Endothelial cell of umbilical vein (primary cell): Measurements from ENCODE around the gene USP36. TPM values are rescaled to one million over a fixed set of nuclear protein-coding genes. Genes with fewer than 3 reads are reported as not detected.
"Not testable (repeated sequence)": the region's sequence is repeated elsewhere in the genome, so short reads cannot be mapped to it uniquely, and the experiment has no call there.

Experiments
- BruUV-seq: library from RNA; stranded (reverse); fragments of 400-500 nt; replicated peaks from 2 replicates; lab custom pipeline; 2021; lab: Mats Ljungman, UMichigan
- CTCF ChIA-PET: fragments of 300-600, 350-600 bp; sonication (Branson Sonifier 250); formaldehyde crosslinking; loops from one replicate; lab custom pipeline; 2021; ENCODE audit warnings: antibody characterized with exemption, inconsistent platforms; lab: Charles Lee
- POLR2A ChIA-PET: fragments of 300-600, 350-600 bp; sonication (Branson Sonifier 250); formaldehyde crosslinking; loops from one replicate; lab custom pipeline; 2021; ENCODE audit warnings: antibody characterized with exemption, inconsistent platforms; lab: Charles Lee
- DNase-seq: peaks from one replicate; pipeline ENCODE4 v3.0.0-alpha.2; 2011; ENCODE audit warnings: low read depth, low spot score
- FAIRE-seq: peaks from 2 replicates; lab custom pipeline; 2011; peaks lifted over from hg19 to GRCh38; lab: Jason Lieb, UNC
- H2AFZ ChIP-seq: 2 replicates; pipeline ENCODE4 v1.6.0; 2012; ENCODE audit warnings: low read depth, low read length, control low read depth, inconsistent platforms
- H3K27ac ChIP-seq: 2 replicates; pipeline ENCODE4 v1.5.1; 2011; ENCODE audit warnings: low read depth, mild to moderate bottlenecking, control low read depth, low read length, moderate library complexity; ENCODE audit not compliant: insufficient read depth
- H3K27me3 ChIP-seq, 2 experiments: 2 replicates each; pipeline versions ENCODE4 v1.6.0 to v1.6.1; 2011; ENCODE audit warnings: low read length in 2 of 2, mixed read lengths in 1 of 2; ENCODE audit not compliant: control insufficient read depth in 2 of 2, insufficient read depth in 2 of 2
- H3K36me3 ChIP-seq, 2 experiments: 2 replicates in 1 of 2; 3 replicates in 1 of 2; pipeline ENCODE4 v1.5.1; 2011; ENCODE audit warnings: low read length in 2 of 2, mild to moderate bottlenecking in 1 of 2, moderate library complexity in 1 of 2; ENCODE audit not compliant: control insufficient read depth in 2 of 2, insufficient read depth in 2 of 2; ENCODE audit errors: extremely low read depth in 1 of 2
- H3K4me1 ChIP-seq: 3 replicates; pipeline ENCODE4 v1.5.1; 2011; ENCODE audit warnings: mild to moderate bottlenecking, low read length; ENCODE audit not compliant: control insufficient read depth, insufficient read depth; ENCODE audit errors: extremely low read depth
- H3K4me2 ChIP-seq: 2 replicates; pipeline ENCODE4 v1.6.1; 2011; ENCODE audit warnings: low read length, control low read depth, mixed read lengths; ENCODE audit not compliant: insufficient read depth
- H3K4me3 ChIP-seq, 3 experiments: fragments of 200-600 bp in 1 of 3; sonication (generic), shearing (Covaris generic) in 1 of 3; replicated peaks in 1 of 3; 2 replicates each; pipeline ENCODE4 v1.5.1; 2011 to 2016; ENCODE audit warnings: control low read depth in 3 of 3, low read length in 3 of 3, mild to moderate bottlenecking in 2 of 3, inconsistent platforms in 1 of 3, low read depth in 1 of 3, moderate library complexity in 1 of 3; ENCODE audit not compliant: insufficient read depth in 1 of 3
- H3K79me2 ChIP-seq: 2 replicates; pipeline ENCODE4 v1.6.0; 2012; ENCODE audit warnings: low read length, inconsistent platforms; ENCODE audit not compliant: control insufficient read depth, insufficient read depth
- H3K9ac ChIP-seq: replicated peaks from 2 replicates; pipeline ENCODE3; 2011; ENCODE audit warnings: low read length, control low read depth; ENCODE audit not compliant: insufficient read depth; ENCODE audit errors: extremely low read depth
- H3K9me1 ChIP-seq: replicated peaks from 3 replicates; pipeline ENCODE4 v1.6.0; 2011; ENCODE audit warnings: mild to moderate bottlenecking, low read length; ENCODE audit not compliant: control insufficient read depth, insufficient read depth; ENCODE audit errors: extremely low read depth
- H3K9me3 ChIP-seq: replicated peaks from 2 replicates; pipeline ENCODE4 v1.5.1; 2012; ENCODE audit warnings: low read length, inconsistent platforms; ENCODE audit not compliant: control insufficient read depth, insufficient read depth
- H4K20me1 ChIP-seq: replicated peaks from 2 replicates; pipeline ENCODE3; 2011; ENCODE audit warnings: mild to moderate bottlenecking, low read length; ENCODE audit not compliant: control insufficient read depth, insufficient read depth; ENCODE audit errors: extremely low read depth
- MYC ChIP-seq: IDR thresholded peaks from one replicate; pipeline ENCODE4 v1.6.1; 2011; ENCODE audit warnings: mild to moderate bottlenecking, low read depth, low read length
- POLR2AphosphoS5 ChIP-seq: IDR thresholded peaks from 2 replicates; pipeline ENCODE4 v1.6.1; 2012; ENCODE audit warnings: low read depth, mild to moderate bottlenecking, control low read depth, low read length, moderate library complexity; ENCODE audit not compliant: insufficient read depth
- dilution Hi-C: fragments of 300-500 bp; cut with MboI; formaldehyde crosslinking; loops from one replicate; pipeline ENCODE4 v1.15.0; 2019; ENCODE audit warnings: low sequenced_read_pairs; ENCODE audit not compliant: extremely low pct_ligation_motif_present
- intact Hi-C: fragments of 100-400 bp; cut with micrococcal nuclease; formaldehyde crosslinking; loops from one replicate; pipeline ENCODE4 v1.10.0; 2022
- polyA plus RNA-seq, 4 experiments: library from polyadenylated mRNA; depleted of rRNA in 3 of 4; stranded (reverse) in 3 of 4; unstranded in 1 of 4; fragments of >200 nt; gene quantifications; 2 replicates each; pipeline versions ENCODE4 v1.2.1 to v1.2.3, GENCODE V29; 2011 to 2012; ENCODE audit warnings: missing spikeins in 1 of 4
- total RNA-seq: library from RNA; stranded (reverse); gene quantifications from 2 replicates; pipeline ENCODE4 v1.2.3, GENCODE V29; 2021
- TF ChIP-seq, protein P1 (sequence below): IDR thresholded peaks from 2 replicates; pipeline ENCODE4 v1.6.1; 2011; ENCODE audit not compliant: insufficient read depth, insufficient read length

USP36 gene
- total and polyA plus RNA-seq, 2 donors (not counting 3 experiments of a cell fraction or from before 2014, with no cell fraction given), result 29.8 to 46.6 TPM

- intact Hi-C loops (no loop called here), dilution Hi-C loops (no loop called here)
- ChIA-PET POLR2A (no interaction called here), CTCF (no interaction called here)
- BruUV-seq, result no TSS peak
- no peak for DNase-seq
- no peak for TF ChIP-seq POLR2AphosphoS5
- no peak for TF ChIP-seq MYC
- TF ChIP-seq, protein P1, sequence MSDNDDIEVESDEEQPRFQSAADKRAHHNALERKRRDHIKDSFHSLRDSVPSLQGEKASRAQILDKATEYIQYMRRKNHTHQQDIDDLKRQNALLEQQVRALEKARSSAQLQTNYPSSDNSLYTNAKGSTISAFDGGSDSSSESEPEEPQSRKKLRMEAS, result no peak
- H3K9me3 ChIP-seq, result no peaks in the 10 kb centered on the region
- no peaks in the 10 kb centered on the region for H4K20me1 ChIP-seq
- H3K9ac ChIP-seq, result no peak overlapping the region
- H3K4me2 ChIP-seq, result no peak overlapping the region
- no peak for FAIRE-seq
- H3K79me2 ChIP-seq, result peaks cover 6% of the 10 kb centered on the region
- no peaks in the 10 kb centered on the region for H3K36me3 ChIP-seq
- no peaks in the 10 kb centered on the region for H3K9me1 ChIP-seq
- H3K4me3 ChIP-seq, result no peak overlapping the region
- peaks cover 9% of the 10 kb centered on the region for H3K4me1 ChIP-seq
- H3K27me3 ChIP-seq, result no peaks in the 10 kb centered on the region
- no peak overlapping the region for H3K27ac ChIP-seq
- no peak overlapping the region for H2AFZ ChIP-seq
Observed at GRCh38 chr17:78751447-78752161, 89.0 kb downstream of the USP36 start.

- H3K9me3 ChIP-seq, POLR2A ChIA-PET, H3K4me1 ChIP-seq, H2AFZ ChIP-seq, DNase-seq, CTCF ChIA-PET, FAIRE-seq, dilution Hi-C loops, H3K27ac ChIP-seq, intact Hi-C loops, H3K27me3 ChIP-seq, H3K9me1 ChIP-seq, H3K4me3 ChIP-seq, H3K4me2 ChIP-seq, H3K79me2 ChIP-seq, H3K9ac ChIP-seq, H4K20me1 ChIP-seq, BruUV-seq, H3K36me3 ChIP-seq: not testable (repeated sequence)
Observed at GRCh38 chr17:78751000-78751399, 89.6 kb downstream of the USP36 start.
